IMR-90 (cell line): Measurements from ENCODE around the gene TMEM184B. TPM values are rescaled to one million over a fixed set of nuclear protein-coding genes. Genes with fewer than 3 reads are reported as not detected.

Source experiments
- ATAC-seq: fragments of 200-7000 bp; cut with Tn5 transposase; 2 replicates; pipeline ENCODE4 v1.9.1; 2020; ENCODE audit warnings: low read depth, mild to moderate bottlenecking, moderate library complexity
- BruUV-seq: library from RNA; stranded (reverse); fragments of 400-500 nt; replicated peaks from 2 replicates; lab custom pipeline; 2021; lab: Mats Ljungman, UMichigan
- CTCF ChIA-PET: fragments of 300-600 bp; formaldehyde crosslinking; extraction: SDS; loops from one replicate; lab custom pipeline; 2021; ENCODE audit warnings: antibody characterized with exemption; lab: Yijun Ruan, JAX
- POLR2A ChIA-PET: fragments of 300-600 bp; sonication (Branson Sonifier 250); formaldehyde crosslinking; loops from one replicate; lab custom pipeline; 2022; ENCODE audit warnings: antibody characterized with exemption; ENCODE audit not compliant: unreplicated experiment; lab: Charles Lee
- DNase-seq: peaks from one replicate; pipeline ENCODE4 v3.0.0; 2013
- H2AFZ ChIP-seq: replicated peaks from 2 replicates; pipeline ENCODE3; 2013; ENCODE audit warnings: low read length, mild to moderate bottlenecking; ENCODE audit not compliant: poor library complexity
- H2AK5ac ChIP-seq: 2 replicates; pipeline ENCODE4 v1.6.1; 2013; ENCODE audit warnings: low read depth, low read length, inconsistent platforms
- H2AK9ac ChIP-seq: replicated peaks from 2 replicates; pipeline ENCODE3; 2013; ENCODE audit warnings: mild to moderate bottlenecking, low read depth, low read length, moderate library complexity; ENCODE audit not compliant: poor library complexity
- H2BK120ac ChIP-seq: 2 replicates; pipeline ENCODE4 v1.6.1; 2013; ENCODE audit warnings: low read depth, low read length, inconsistent platforms
- H2BK15ac ChIP-seq: 3 replicates; pipeline ENCODE4 v1.6.1; 2013; ENCODE audit warnings: low read depth, low read length, inconsistent platforms
- H2BK20ac ChIP-seq: 2 replicates; pipeline ENCODE4 v1.6.1; 2013; ENCODE audit warnings: low read depth, mild to moderate bottlenecking, inconsistent platforms, low read length, moderate library complexity
- H2BK5ac ChIP-seq: 2 replicates; pipeline ENCODE4 v1.6.1; 2013; ENCODE audit warnings: mild to moderate bottlenecking, low read depth, low read length, inconsistent platforms; ENCODE audit not compliant: poor library complexity, severe bottlenecking
- H3K14ac ChIP-seq: replicated peaks from 2 replicates; pipeline ENCODE4 v1.6.1; 2013; ENCODE audit warnings: low read depth, low read length, inconsistent platforms
- H3K18ac ChIP-seq: 2 replicates; pipeline ENCODE4 v1.6.1; 2013; ENCODE audit warnings: low read depth, low read length, control low read depth
- H3K23ac ChIP-seq: 2 replicates; pipeline ENCODE4 v1.6.1; 2013; ENCODE audit warnings: low read depth, low read length, inconsistent platforms
- H3K27ac ChIP-seq: 2 replicates; pipeline ENCODE4 v1.5.1; 2013; ENCODE audit warnings: mild to moderate bottlenecking, control low read depth, low read length; ENCODE audit not compliant: insufficient read depth
- H3K27me3 ChIP-seq: 2 replicates; pipeline ENCODE4 v1.6.1; 2013; ENCODE audit warnings: low read length; ENCODE audit not compliant: control insufficient read depth, insufficient read depth
- H3K36me3 ChIP-seq: 2 replicates; pipeline ENCODE4 v1.6.1; 2013; ENCODE audit warnings: low read length, mixed read lengths; ENCODE audit not compliant: control insufficient read depth, insufficient read depth
- H3K4ac ChIP-seq: 2 replicates; pipeline ENCODE4 v1.6.1; 2013; ENCODE audit warnings: low read depth, low read length, inconsistent platforms
- H3K4me1 ChIP-seq: 2 replicates; pipeline ENCODE4 v1.6.1; 2013; ENCODE audit warnings: low read length, mixed read lengths; ENCODE audit not compliant: control insufficient read depth, insufficient read depth
- H3K4me2 ChIP-seq: 2 replicates; pipeline ENCODE4 v1.6.1; 2013; ENCODE audit warnings: low read depth, mild to moderate bottlenecking, control low read depth, low read length, moderate library complexity
- H3K4me3 ChIP-seq: 2 replicates; pipeline ENCODE4 v1.5.1; 2013; ENCODE audit warnings: low read depth, mild to moderate bottlenecking, control low read depth, low read length, moderate library complexity; ENCODE audit not compliant: insufficient read depth
- H3K56ac ChIP-seq: 2 replicates; pipeline ENCODE4 v1.6.1; 2013; ENCODE audit warnings: low read length, inconsistent platforms; ENCODE audit not compliant: insufficient read depth; ENCODE audit errors: extremely low read depth
- H3K79me1 ChIP-seq, 2 experiments: 2 replicates each; pipeline ENCODE4 v1.6.1; 2013; ENCODE audit warnings: low read length in 2 of 2, inconsistent platforms in 1 of 2, low read depth in 1 of 2
- H3K9ac ChIP-seq: 2 replicates; pipeline ENCODE4 v1.6.1; 2013; ENCODE audit warnings: low read depth, low read length, control low read depth
- H3K9me1 ChIP-seq: 2 replicates; pipeline ENCODE4 v1.6.1; 2013; ENCODE audit warnings: low read length, inconsistent platforms; ENCODE audit not compliant: insufficient read depth
- H3K9me3 ChIP-seq: 2 replicates; pipeline ENCODE4 v1.6.1; 2013; ENCODE audit warnings: low read length; ENCODE audit not compliant: control insufficient read depth, insufficient read depth
- H4K20me1 ChIP-seq: 2 replicates; pipeline ENCODE4 v1.6.1; 2013; ENCODE audit warnings: low read length, inconsistent platforms; ENCODE audit not compliant: insufficient read depth
- H4K5ac ChIP-seq: 2 replicates; pipeline ENCODE4 v1.6.1; 2013; ENCODE audit warnings: mild to moderate bottlenecking, low read depth, low read length, control low read depth
- H4K8ac ChIP-seq, 2 experiments: 2 replicates each; pipeline ENCODE4 v1.6.1; 2013; ENCODE audit warnings: low read depth in 2 of 2, low read length in 2 of 2, control low read depth in 1 of 2, inconsistent platforms in 1 of 2
- H4K91ac ChIP-seq: 2 replicates; pipeline ENCODE4 v1.6.1; 2013; ENCODE audit warnings: low read depth, low read length, inconsistent platforms; ENCODE audit not compliant: insufficient read depth
- CEBPB ChIP-seq: IDR thresholded peaks from 2 replicates; pipeline ENCODE4 v1.6.1; 2012; ENCODE audit warnings: low read depth, low read length, improper control_type of control experiment
- FOS ChIP-seq: fragments of 150-350 bp; IDR thresholded peaks from 2 replicates; pipeline ENCODE4 v1.6.1; 2016; ENCODE audit warnings: low read depth, low read length
- WGBS, 2 experiments: methylation state at CpG; one replicate each; pipeline versions ENCODE4 v1.1.5 to v1.1.7; 2013; ENCODE audit warnings: missing lambda C conversion rate in 2 of 2; ENCODE audit not compliant: insufficient read length in 1 of 2; ENCODE audit errors: extremely low coverage in 2 of 2; 5-methylcytosine and 5-hydroxymethylcytosine counted together
- dilution Hi-C: fragments of 300-500 bp; cut with HindIII; formaldehyde crosslinking; loops from one replicate; pipeline ENCODE4 v1.14.3; 2018; ENCODE audit warnings: low sequenced_read_pairs; ENCODE audit not compliant: unreplicated experiment
- in situ Hi-C: fragments of 300-500 bp; cut with MboI; formaldehyde crosslinking; loops from 3 replicates; pipeline ENCODE4 v1.14.3; 2019; ENCODE audit warnings: low sequenced_read_pairs, inconsistent platforms, mixed read lengths
- intact Hi-C: fragments of 100-400 bp; cut with micrococcal nuclease; formaldehyde crosslinking; loops from 2 replicates; pipeline ENCODE4 v1.10.0; 2022
- polyA plus RNA-seq, 3 experiments: library from polyadenylated mRNA; depleted of rRNA; stranded (reverse); fragments of >200 nt; gene quantifications; 2 replicates each; pipeline ENCODE4 v1.2.3, GENCODE V29; 2012; ENCODE audit warnings: low replicate concordance in 1 of 3
- total RNA-seq: library from RNA; depleted of rRNA; stranded (reverse); fragments of >200 nt; gene quantifications from 2 replicates; pipeline ENCODE4 v1.2.3, GENCODE V29; 2012

TMEM184B gene
- total and polyA plus RNA-seq, 2 of the 4 experiments (the other 2 are of a cell fraction) = 9.1 to 81.1 TPM

GRCh38 chr22:38292694-38293093 lies 19.9 kb upstream of the TMEM184B start:
- Histone ChIP-seq H3K9me3 (no peaks in the 10 kb centered on the region), H4K91ac (no peak overlapping the region), H2BK120ac (no peak overlapping the region), H2AK5ac (no peak overlapping the region), H4K8ac (no peak overlapping the region), H3K9ac (no peak overlapping the region), H3K27ac (no peak overlapping the region), H3K18ac (no peak overlapping the region), H3K23ac (no peak overlapping the region), H3K4me3 (no peak overlapping the region), H3K4ac (no peak overlapping the region), H2AK9ac (no peak overlapping the region), H3K4me2 (no peak overlapping the region), H4K20me1 (peaks cover 67% of the 10 kb centered on the region), H2BK20ac (no peak overlapping the region), H3K79me1 (peaks cover 24 to 82% of the 10 kb centered on the region in 2 experiments), H2BK15ac (no peak overlapping the region), H4K5ac (no peak overlapping the region), H3K9me1 (no peaks in the 10 kb centered on the region; the same call in 1 of the 2 replicates), H3K14ac (no peak overlapping the region), H3K36me3 (peaks cover 82% of the 10 kb centered on the region), H3K56ac (no peak overlapping the region), H2BK5ac (no peak overlapping the region), H2AFZ (no peak overlapping the region), H3K4me1 (peaks cover 3% of the 10 kb centered on the region; the same call in 1 of the 2 replicates), H3K27me3 (no peaks in the 10 kb centered on the region)
- dilution Hi-C loops = no loop called here
- TF ChIP-seq CEBPB = peak; percentile 70
- TF ChIP-seq FOS = no peak
- ATAC-seq (peak; percentile 36; the same call in 1 of the 2 replicates), DNase-seq (no peak)
- CTCF ChIA-PET = no interaction called here
- no CpG with 5 or more reads among the region's 9 CpGs for WGBS, 2 experiments
- no TSS peak for BruUV-seq
- in situ Hi-C loops = no loop called here
- POLR2A ChIA-PET = interaction anchor here (0.6 kb wide), 1 partner anchor 22 kb away, joined by 4 read pairs; no protein-coding TSS in a partner anchor
- intact Hi-C loops = no loop called here
